OCI-LY7 (cell line): ENCODE data around the gene STX16.

Experiments used
- EZH2phosphoT487 ChIP-seq: fragments of 200-600 bp; sonication (generic); IDR thresholded peaks from 2 replicates; pipeline ENCODE4 v1.6.1; 2018; ENCODE audit warnings: low read depth, borderline replicate concordance, mild to moderate bottlenecking, mixed run types, antibody characterized with exemption, low read length, moderate library complexity, mixed read lengths
- TF ChIP-seq, protein P1 (sequence below): fragments of 200-600 bp; sonication (generic); conservative IDR thresholded peaks from 2 replicates; pipeline ENCODE4 v1.5.1; 2014; ENCODE audit warnings: mild to moderate bottlenecking, antibody characterized with exemption, low read length, moderate library complexity, mixed read lengths

DNA sequence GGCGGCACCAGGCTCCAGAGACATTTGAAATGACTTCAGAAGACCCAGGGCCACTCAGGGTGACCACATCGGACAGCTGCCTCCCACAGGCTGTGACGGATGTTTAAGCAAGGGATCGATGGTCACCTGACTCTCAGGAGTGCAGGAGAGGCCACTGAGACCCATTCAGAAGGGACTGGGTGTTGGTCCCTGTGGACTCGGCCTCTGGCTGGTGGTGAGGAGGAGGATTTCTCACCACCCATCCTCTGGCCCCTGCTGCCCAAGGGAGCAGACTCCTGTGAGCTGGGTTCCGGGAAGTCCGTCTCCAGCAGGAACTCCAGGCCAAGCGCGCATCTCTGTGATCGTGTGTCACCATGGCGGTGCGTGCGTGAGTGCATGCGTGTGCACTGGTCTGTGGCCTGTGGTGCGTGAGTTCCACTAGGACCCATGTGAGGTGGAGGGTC is 67.1 kb downstream of the STX16 start:
- TF ChIP-seq, protein P1, sequence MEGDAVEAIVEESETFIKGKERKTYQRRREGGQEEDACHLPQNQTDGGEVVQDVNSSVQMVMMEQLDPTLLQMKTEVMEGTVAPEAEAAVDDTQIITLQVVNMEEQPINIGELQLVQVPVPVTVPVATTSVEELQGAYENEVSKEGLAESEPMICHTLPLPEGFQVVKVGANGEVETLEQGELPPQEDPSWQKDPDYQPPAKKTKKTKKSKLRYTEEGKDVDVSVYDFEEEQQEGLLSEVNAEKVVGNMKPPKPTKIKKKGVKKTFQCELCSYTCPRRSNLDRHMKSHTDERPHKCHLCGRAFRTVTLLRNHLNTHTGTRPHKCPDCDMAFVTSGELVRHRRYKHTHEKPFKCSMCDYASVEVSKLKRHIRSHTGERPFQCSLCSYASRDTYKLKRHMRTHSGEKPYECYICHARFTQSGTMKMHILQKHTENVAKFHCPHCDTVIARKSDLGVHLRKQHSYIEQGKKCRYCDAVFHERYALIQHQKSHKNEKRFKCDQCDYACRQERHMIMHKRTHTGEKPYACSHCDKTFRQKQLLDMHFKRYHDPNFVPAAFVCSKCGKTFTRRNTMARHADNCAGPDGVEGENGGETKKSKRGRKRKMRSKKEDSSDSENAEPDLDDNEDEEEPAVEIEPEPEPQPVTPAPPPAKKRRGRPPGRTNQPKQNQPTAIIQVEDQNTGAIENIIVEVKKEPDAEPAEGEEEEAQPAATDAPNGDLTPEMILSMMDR: no peak
- TF ChIP-seq EZH2phosphoT487: no peak
